HG03432 (cell line): ENCODE measurements around the gene TNFSF13B.

Experiments used
- ATAC-seq: cut with Tn5 transposase; IDR thresholded peaks from one replicate; pipeline ENCODE4 v1.9.1; 2021; ENCODE audit warnings: mild to moderate bottlenecking, moderate library complexity; ENCODE audit not compliant: unreplicated experiment

TNFSF13B gene

DNA sequence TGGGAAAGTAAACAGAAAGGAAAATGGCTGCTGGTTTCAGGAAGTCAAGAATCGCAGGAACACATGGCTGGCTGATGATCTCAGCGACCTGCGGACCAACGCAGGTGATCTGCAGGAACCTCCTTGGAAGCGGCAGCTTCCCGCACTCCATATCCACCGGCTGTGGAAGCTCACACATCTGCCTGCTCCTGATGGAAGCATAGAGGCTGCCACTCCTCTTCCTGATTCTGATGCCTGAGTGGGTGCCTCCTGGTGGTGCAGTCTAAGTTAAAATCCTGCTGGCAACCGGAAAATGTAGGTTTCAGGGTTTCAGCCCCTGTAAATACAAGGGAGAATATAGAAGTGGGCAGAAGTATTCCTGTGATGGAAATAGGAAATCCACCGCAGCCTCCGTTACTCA lies 75.5 kb downstream of the TNFSF13B start:
- no peak for ATAC-seq

DNA sequence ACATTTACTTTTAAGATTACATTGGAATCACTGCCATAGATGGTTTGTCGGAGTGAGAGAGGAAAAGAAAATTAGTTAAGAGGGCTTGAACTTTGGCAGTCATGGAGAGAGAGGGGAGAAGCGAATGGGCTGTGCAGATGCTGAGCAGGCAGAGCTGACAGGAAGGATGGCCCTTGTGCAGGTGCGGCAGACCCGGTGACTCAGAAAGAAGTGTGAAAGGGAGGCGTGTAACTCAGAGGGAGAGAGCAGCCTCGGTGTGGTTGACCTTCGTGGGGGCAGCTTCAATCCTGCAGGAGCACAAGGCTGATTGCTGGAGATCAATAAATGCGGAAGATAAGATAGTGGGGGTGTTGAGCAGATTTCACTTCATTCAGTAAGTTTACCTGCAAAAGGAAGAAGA lies 76.9 kb downstream of the TNFSF13B start:
- ATAC-seq: no peak

DNA sequence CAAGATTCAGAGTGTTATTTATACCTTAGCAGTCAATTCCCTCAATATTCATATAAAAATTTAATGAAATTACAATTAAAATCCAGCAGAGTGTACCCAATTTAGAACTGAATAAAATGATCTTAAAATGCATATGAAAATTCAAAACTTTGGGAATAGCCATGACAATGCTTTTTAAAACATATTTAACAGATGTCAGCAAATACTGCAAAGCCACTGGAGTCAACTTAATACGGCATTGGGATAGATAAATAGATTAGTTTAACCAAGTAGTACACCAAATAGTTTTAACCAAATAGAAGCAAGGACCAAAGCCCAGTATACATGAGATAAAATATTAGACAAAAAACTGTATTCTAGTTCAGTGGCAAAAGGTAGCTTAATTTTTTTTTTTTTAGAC lies 79.8 kb downstream of the TNFSF13B start:
- ATAC-seq: no peak

- ATAC-seq: no peak
These were observed 81.1 kb downstream of the TNFSF13B start for GRCh38 chr13:108350579-108350978.

- ATAC-seq: no peak
These were observed 83.1 kb downstream of the TNFSF13B start for GRCh38 chr13:108352599-108352998.

DNA sequence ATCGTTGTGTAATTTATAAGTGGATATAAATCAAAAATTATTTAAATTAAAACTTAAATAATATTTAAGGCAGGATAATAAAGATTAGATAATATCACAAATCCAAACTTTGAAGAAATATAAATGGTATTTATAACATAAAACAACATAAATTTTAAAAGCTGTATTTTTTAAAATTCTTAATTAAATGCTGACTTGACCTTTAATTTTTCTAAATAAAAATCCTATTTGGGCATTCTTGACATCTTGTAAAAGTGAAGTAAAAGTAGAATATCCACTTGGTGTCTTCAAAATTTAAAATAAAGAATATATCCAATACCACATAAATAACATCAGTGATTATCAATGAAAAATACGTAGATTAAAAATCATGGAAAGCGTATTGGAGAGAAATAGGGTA lies 87.7 kb downstream of the TNFSF13B start:
- no peak for ATAC-seq
